GM19324 (cell line): ENCODE results near the gene ANO3.
"Not testable (repeated sequence)": the region's sequence is repeated elsewhere in the genome, so short reads cannot be mapped to it uniquely, and the experiment has no call there.

Source experiments
- ATAC-seq: cut with Tn5 transposase; IDR thresholded peaks from one replicate; pipeline ENCODE4 v1.9.1; 2021; ENCODE audit warnings: mild to moderate bottlenecking, moderate library complexity; ENCODE audit not compliant: unreplicated experiment, low FRiP score

Gene ANO3

DNA sequence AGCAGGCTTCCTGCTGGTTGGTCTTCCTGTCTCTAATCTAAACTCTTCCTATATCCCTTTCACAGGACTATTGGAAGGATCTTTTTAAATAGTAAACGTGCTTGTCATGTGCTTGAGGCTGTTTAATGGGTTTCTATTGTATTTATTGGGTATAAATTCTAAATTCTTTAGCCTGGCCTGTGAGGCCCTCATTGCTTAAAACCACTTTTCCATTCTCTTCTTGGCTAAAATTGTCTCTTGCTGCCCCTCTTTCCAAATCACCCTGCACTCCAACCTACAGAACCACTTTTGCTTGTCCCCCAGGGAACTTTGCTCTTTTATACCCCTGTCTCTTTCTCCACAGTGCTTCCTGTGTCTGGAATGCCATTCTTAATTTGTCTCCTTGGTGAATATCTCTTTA is 286.5 kb downstream of the ANO3 start:
- no peak for ATAC-seq

DNA sequence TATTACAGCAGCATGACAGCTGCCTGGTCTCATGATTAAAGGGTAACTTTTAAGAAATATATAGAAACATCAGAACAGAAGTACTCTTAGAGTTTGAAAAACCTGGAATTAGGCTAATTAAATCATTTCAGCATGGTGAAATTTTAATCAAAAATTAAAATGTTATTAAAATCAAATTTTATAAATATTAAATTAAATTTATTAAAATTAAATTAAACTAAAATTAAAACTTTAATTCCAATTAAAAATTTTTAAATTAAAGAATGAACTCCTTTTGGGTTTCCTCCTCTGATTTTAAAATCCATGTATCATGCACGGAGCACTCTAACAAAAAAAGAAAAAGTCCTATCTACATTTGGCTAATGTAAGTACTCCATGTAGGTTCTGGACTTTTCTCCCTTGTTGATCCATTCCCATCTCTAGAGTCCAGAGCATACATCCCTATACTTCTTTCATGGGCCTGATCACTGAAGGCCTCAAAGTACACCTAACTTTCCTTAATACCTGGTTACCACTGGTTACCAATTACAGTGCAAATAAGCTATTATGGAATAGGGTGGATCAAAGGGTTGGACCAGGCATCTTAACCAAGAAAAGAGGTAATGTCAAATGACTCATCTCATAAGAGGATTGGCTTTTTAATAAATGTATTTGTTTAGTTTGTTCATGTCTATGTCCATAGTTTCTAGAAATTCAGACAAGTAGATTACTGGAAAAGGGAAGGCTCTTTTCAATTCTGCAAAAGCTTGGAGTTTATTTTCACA is 288.5 kb downstream of the ANO3 start:
- no peak for ATAC-seq

DNA sequence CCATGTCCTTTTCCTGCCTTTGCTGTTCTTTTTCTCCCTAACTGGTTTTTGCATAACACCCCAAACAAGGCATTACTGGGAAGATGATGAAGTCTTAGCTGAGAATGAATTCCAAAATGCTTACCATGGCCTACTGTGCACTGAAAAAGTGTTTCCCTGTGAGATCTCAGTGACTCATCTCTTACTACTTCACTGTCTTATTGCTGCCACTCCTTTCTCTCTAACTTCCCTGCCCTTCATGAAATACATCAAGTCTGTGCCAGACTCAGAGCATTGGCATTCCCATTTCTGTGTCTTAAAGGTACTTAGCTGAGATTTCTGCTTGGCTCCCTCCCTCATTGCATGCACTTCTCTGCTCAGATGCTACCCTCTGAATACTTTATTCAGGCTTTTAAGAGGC is 289.2 kb downstream of the ANO3 start:
- ATAC-seq, result no peak

DNA sequence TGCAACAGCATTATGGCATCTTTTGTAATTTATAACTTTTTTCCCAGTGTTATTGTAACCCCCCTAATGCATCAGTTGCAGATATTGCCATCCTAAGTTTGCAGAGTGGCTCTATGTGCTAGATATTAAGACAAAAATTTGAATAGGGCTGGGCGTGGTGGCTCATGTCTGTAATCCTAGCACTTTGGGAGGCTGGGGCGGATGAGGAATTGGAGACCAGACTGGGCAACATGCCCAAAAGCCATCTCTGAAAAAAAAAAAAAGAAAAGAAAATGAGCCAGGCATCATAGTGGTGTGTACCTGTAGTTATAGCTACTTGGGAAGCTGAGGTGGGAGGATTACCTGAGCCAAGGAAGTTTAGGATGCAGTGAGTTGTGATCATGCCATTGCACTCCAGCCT is 290.3 kb downstream of the ANO3 start:
- ATAC-seq, result no peak

DNA sequence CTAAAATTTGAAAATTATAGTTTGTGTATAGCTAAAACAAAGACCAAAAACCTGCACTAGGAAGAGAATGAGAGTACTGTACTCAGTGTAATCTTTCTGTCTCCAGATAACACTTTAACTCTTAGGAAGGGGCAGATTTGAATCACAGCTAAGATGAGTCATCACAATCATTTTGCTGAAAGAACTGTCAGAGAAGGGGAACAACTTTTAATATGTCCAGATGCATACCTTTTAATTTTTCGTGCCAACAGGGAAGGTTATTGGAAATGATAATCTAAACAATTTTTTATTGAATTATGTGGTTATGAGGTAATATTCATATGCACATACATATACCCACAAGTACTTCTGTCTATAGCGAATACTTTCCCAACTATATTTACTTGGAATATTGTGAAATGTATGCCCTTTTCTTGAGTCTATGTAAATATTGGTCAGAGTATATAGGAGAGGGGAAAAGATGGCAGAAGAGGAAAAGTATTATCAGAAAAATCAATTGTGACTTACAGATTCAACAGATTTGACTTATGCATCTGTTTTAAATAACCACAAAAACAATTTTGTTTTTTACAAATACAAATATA is 291.2 kb downstream of the ANO3 start:
- no peak for ATAC-seq

DNA sequence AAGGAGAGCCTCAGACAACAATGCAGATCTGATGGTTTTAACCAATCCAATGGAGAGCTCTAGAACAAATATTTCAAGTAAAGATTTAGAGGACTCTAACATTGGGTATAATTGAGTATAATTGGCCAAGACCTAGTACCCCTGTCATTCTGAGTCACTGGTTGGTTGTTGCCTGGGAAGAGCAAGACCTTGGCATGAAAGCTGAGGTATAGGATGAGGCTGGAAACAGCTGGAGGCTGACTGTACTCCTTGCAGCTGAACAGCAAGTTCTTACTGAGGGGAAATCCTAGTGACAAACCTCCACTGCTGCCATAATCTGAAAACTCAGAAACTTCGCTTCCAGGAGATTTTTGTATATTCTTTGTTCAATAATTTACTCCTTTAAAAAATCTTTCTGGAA is 294.4 kb downstream of the ANO3 start:
- no peak for ATAC-seq

DNA sequence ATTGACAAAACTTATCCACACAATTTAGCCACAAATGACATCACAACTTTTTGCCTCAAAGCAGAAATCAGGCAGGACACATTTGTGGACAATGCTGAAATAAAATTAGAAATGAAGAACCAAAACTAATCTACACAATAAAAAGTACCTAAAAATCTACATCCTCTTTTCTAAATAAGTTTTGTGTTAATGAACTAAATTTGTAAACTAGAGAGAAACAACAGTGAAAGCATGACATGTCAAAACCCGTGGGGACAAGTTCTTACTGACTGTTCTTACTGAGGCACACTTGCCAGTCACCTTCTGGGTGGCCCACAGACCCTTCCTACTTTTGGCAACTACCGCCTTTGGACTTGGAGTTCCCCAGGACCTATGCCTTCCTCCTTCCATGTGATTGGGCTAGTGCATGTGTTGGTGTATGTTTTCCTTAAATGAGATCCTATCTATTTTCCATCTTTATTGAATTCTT is 300.8 kb downstream of the ANO3 start:
- ATAC-seq, result no peak

DNA sequence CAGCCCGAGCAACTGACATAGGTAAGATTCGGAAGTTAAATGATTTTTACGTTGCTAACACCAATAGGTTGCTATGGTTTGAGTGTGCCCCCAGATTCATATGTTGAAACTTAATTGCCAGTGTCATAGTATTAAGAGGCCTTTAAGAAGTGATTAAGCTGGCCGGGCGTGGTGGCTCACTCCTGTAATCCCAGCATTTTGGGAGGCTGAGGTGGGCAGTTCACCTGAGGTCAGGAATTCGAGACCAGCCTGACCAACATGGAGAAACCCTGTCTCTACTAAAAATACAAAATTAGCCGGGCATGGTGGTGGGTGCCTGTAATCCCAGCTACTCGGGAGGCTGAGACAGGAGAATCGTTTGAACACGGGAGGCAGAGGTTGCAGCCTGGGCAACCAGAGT is 311.4 kb downstream of the ANO3 start:
- not testable (repeated sequence) for ATAC-seq

DNA sequence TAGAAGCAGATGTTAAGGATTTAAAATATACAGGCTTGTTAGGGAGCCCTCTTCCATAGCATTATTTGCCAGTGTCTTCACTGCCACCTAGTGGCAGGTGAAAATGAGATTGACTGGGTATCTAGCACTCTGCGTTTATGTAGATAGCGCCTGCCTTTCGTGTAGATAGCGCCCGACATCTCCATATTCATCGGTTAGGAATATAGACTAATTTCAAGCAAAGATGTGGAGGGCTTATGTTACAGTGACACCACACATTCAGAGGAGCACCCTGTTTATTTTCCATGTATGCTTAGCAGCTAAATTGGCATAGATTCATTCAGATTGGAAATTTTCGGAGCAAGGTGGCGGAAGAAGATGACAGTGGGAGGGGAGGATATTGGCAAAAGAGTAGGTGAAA is 318.0 kb downstream of the ANO3 start:
- no peak for ATAC-seq

DNA sequence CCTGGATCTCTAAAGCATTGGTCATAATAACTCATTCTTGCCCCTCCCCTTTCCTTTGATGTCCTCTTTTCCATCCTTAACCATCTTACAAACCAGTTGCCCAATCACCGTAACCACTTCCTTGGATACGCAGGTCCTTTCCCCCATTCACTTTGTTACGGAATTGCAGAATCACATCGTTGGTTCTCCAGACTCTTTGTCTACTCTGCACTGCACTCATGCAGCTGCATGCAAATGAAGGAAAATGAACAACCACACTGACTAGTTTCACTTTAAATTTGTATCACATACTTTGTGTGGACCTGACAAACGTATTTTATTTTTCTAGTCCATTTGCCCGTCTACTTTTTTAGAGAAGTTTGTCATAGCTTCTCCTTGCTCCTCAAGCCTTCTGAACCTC is 320.0 kb downstream of the ANO3 start:
- no peak for ATAC-seq

DNA sequence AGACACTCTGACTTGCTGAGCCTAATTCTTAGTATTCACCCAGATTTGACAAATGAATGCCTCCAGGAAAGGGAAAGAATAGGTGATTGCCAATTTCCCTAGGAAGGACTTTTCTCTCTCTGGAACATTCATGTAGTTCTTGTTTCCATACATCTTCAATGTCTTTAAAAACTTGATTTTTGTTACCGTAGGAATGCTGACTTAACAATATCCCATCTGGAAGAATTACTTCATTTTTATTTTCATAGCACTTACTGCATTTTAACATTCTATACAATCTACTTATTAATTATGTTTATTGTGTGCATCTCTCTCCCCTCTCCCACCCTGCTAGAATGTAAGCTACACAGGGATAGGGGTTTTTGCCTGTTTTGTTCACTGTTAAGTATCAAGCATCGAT is 323.4 kb downstream of the ANO3 start:
- ATAC-seq, result no peak

DNA sequence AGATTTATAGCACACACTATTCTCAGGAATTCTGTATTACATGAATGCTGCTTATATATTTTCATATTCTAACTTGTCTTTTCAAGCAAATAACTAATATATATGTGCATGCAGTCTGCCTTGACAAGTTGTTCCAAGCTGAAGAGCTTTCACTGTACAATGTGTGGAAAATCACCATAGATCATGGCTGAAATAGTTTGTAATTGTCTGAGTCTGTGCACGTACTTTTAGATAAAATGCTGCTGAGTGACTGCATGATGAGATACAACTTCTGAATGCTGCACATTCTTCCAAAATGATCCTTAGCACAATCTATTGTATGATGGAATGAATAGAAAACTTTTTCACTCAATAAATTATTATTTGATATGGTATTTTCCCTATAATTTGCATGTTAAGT is 331.0 kb downstream of the ANO3 start:
- no peak for ATAC-seq

DNA sequence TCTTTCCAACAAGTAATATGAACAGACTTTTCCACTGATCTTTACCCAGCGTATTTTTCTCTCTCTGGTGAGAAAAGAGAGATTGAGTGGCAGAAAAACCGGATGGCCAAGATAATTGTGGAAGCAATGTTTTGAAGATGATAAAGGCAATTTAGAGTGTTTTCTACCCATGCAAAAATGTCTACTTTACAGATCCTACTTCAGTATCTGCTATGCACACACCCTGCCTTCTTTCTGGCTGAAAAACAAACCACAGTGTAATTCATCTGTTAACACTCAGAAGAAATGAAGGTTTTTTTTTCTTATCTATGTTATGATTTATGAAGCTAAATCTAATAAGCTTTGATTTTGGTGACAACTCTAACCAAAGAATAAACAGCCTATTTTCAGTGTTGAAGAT is 333.1 kb downstream of the ANO3 start:
- no peak for ATAC-seq

DNA sequence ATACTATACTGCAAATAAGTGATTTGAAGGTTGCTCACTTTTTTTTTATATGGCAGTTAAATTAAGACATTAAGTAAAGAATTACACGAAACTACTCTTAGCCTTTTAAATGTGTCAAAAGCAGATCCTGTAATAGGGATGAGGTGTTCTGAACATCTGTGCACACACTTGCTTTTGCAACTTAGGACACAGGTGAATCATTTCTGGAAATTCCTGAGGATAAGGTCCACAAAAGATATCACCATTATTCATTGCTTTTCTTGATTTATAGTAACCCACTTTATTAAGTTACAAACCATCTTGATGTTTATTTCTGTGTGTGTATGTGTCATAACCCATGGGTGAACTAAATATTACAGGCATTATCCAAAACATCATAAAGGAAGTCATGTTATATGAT is 334.0 kb downstream of the ANO3 start:
- no peak for ATAC-seq

DNA sequence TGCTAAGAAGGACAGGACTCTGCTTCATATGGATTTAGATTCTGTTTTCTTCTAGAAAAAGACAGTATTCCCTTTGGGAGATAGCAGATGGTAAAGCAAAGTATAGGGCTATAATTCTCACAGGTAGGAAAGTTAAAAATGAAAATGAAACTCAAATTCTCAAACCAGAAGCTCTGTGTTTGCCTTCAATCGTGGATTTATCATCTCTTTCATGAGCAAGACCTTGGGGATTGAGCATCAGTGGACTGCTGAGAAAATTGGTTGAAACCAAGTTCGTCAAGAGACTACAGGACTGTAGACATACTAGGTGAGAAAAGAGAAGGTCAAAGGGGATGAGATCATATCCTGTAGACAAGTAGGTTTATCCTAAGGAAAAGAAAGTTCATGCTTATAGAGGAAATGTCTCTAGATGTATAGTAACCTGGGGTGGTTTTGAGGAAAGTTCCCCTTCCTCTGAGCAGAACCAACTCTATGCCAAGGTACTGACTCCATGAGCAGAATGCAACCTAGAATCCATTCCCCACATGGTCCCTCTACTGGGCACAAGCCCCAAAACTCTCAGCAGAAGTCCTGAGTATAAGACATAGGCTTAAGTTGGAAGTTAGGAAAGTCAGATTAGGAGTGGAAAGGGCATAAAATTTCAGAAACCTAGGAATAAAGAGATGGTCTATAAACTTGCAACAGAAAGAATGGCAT is 343.5 kb downstream of the ANO3 start:
- ATAC-seq, result no peak

DNA sequence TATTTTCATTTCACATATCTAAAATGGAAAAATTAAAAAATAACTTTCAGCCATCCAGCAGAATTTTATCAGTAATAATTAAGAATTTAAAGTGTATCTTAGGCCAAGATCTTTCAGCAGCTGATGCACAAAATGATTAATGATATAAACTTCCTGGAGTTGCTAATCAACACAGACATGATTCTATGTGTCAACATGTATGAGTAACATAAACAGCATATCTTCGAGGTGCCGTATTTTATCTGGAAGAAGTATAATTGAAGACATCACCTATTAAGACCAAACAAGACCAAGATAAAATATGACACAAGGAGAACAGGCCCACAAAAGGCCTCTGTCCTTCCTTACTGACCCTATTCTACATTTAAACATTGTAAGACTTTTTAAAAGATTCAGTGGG is 344.7 kb downstream of the ANO3 start:
- no peak for ATAC-seq

DNA sequence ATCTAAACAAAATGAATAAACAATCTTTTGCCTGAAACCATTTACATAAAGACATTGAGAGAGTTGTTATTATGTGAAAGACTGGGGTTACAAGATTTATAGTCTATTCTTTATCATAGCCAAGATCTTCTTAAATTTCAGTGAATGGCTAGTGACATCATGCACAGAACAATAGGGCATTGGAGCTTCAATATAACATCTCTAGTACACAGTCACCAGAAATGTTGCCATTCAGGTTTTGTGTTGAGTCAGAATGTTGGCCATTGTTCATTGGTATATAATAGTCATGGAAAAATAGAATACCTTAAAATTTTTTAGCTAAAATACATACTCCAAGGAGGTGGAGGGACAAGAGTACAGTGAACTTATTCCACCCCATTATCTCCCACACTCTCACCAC is 345.6 kb downstream of the ANO3 start:
- ATAC-seq, result no peak

DNA sequence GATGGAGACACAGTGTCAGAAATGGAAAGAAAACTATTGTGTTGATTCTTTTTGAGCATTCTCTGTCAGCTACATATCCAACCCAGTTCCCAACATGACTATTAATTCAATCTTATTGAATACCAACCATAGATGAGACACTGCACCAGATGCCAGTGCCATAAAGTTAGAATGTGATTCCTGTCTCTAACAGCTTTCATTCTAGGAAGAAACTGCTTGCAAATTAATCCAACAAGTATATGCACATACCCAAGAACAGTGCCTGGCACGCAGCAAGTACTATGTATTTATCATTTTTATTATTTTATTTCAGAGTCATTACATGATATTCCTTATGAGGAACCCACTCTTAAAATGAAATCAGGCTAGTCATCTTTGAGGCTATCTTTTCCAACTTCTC is 355.4 kb downstream of the ANO3 start:
- no peak for ATAC-seq

DNA sequence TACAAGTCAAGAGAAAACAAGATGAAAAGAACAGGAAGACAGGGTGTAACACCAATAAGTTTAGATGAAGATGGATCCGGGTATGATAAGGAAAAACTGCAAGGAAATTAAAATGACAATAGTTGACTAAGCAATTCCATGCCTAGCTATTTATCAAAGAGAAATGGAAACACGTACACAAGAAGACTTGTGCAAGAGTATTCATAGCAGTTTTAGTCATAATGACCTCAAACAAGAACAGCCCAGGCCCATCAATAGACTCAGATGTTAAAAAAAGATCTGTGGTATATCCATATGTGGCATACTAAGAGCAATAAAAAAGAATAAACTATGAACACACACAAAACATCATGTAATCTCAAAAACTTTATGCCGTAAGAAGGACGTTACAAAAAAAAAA is 356.8 kb downstream of the ANO3 start:
- ATAC-seq, result no peak

DNA sequence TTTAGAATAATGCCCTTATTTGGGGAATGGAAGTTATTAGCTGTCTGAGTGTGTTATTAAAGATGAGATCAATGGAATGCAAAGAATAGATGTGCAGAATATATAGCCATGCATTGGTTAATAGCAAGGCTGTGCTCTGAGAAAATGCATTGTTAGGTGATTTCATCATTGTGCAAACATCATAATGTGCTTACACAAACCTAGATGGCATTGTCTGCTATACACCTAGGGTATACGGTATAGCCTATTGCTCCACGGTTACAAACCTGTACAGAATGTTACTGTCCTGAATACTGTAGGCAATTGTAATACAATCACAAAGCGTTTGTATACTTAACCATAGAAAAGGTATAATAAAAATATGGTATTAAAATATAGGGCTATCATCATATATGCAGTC is 364.4 kb downstream of the ANO3 start:
- ATAC-seq, result no peak

DNA sequence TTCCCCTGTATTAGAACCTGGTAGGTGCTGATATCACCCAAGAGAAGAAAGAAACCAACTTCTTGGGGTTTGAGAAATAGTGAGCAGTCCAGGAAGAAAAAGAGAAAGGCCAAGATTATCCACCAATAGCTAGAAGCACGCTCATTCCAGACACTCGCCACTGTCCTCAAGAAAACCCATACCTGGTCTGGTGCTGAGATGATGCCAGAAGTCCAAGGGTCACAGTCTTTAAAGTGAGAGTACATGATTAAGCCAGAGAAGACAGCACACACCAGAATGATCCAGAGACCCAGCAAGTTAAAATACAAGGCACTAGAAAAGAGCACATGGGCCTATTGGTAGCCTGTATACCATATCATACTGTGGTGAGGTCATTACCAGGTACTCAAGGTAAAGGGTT is 366.3 kb downstream of the ANO3 start:
- no peak for ATAC-seq
